Ishikawa (cell line): ENCODE results near the gene CBR3.

Experiments
- CEBPB ChIP-seq: IDR thresholded peaks from 2 replicates; pipeline ENCODE4 v1.6.1; 2012
- CREB1 ChIP-seq: IDR thresholded peaks from 2 replicates; pipeline ENCODE4 v1.6.1; 2012; ENCODE audit warnings: low read depth
- EGR1 ChIP-seq: IDR thresholded peaks from 2 replicates; pipeline ENCODE4 v1.6.1; 2012
- EP300 ChIP-seq: IDR thresholded peaks from 2 replicates; pipeline ENCODE4 v1.6.1; 2012; ENCODE audit warnings: borderline replicate concordance
- FOXM1 ChIP-seq: IDR thresholded peaks from 2 replicates; pipeline ENCODE4 v1.6.1; 2012; ENCODE audit warnings: low read depth, borderline replicate concordance
- NFIC ChIP-seq: IDR thresholded peaks from 2 replicates; pipeline ENCODE4 v1.6.1; 2012
- RAD21 ChIP-seq: IDR thresholded peaks from 2 replicates; pipeline ENCODE4 v1.6.1; 2012; ENCODE audit warnings: low read depth
- TAF1 ChIP-seq: IDR thresholded peaks from 2 replicates; pipeline ENCODE4 v1.6.1; 2012; ENCODE audit warnings: low read depth, mild to moderate bottlenecking
- TCF12 ChIP-seq: IDR thresholded peaks from 2 replicates; pipeline ENCODE4 v1.6.1; 2012; ENCODE audit warnings: low read depth
- TEAD4 ChIP-seq: IDR thresholded peaks from 2 replicates; pipeline ENCODE4 v1.6.1; 2012
- YY1 ChIP-seq: IDR thresholded peaks from 2 replicates; pipeline ENCODE4 v1.6.1; 2012; ENCODE audit warnings: low read depth
- ZBTB7A ChIP-seq: IDR thresholded peaks from 2 replicates; pipeline ENCODE4 v1.6.1; 2012; ENCODE audit warnings: low read depth
- TF ChIP-seq, protein P1 (sequence below): IDR thresholded peaks from 2 replicates; pipeline ENCODE4 v1.6.1; 2012; ENCODE audit warnings: low read depth, mild to moderate bottlenecking
- TF ChIP-seq, protein P2 (sequence below): IDR thresholded peaks from 2 replicates; pipeline ENCODE4 v1.6.1; 2012
- TF ChIP-seq, protein P3 (sequence below): IDR thresholded peaks from 2 replicates; pipeline ENCODE4 v1.6.1; 2012

Gene CBR3

DNA sequence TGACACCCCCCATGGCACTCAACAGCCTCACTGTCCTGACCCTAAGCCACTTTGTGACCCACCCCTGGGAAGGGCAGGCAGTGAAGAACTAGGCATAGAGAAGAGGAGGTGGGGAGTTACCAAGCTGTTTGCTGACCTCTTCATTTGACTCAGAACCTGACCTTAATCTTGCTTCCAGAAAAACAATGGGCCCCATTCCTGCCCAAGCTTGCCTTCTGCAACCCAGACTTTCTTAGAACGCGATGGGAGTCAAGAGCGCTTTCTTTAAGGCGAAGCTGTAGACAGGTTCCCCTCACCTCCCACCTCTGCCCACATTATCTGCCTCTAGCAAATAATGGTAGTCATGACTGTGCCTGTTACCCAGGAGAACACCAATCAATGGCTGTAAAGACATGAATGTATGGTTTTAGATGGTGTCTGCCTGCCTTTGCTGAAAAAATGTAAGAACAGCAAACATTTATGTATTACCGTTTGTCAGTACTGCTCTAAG, 8.2 kb upstream of the CBR3 start:
- TF ChIP-seq CEBPB (no peak), YY1 (no peak), EGR1 (no peak), TEAD4 (no peak), NFIC (no peak), ZBTB7A (no peak), FOXM1 (no peak), TAF1 (no peak), EP300 (no peak), RAD21 (no peak), CREB1 (no peak), TCF12 (no peak)
- TF ChIP-seq, protein P1, sequence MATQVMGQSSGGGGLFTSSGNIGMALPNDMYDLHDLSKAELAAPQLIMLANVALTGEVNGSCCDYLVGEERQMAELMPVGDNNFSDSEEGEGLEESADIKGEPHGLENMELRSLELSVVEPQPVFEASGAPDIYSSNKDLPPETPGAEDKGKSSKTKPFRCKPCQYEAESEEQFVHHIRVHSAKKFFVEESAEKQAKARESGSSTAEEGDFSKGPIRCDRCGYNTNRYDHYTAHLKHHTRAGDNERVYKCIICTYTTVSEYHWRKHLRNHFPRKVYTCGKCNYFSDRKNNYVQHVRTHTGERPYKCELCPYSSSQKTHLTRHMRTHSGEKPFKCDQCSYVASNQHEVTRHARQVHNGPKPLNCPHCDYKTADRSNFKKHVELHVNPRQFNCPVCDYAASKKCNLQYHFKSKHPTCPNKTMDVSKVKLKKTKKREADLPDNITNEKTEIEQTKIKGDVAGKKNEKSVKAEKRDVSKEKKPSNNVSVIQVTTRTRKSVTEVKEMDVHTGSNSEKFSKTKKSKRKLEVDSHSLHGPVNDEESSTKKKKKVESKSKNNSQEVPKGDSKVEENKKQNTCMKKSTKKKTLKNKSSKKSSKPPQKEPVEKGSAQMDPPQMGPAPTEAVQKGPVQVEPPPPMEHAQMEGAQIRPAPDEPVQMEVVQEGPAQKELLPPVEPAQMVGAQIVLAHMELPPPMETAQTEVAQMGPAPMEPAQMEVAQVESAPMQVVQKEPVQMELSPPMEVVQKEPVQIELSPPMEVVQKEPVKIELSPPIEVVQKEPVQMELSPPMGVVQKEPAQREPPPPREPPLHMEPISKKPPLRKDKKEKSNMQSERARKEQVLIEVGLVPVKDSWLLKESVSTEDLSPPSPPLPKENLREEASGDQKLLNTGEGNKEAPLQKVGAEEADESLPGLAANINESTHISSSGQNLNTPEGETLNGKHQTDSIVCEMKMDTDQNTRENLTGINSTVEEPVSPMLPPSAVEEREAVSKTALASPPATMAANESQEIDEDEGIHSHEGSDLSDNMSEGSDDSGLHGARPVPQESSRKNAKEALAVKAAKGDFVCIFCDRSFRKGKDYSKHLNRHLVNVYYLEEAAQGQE, result no peak
- TF ChIP-seq, protein P2, sequence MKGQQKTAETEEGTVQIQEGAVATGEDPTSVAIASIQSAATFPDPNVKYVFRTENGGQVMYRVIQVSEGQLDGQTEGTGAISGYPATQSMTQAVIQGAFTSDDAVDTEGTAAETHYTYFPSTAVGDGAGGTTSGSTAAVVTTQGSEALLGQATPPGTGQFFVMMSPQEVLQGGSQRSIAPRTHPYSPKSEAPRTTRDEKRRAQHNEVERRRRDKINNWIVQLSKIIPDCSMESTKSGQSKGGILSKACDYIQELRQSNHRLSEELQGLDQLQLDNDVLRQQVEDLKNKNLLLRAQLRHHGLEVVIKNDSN, result no peak
- TF ChIP-seq, protein P3, sequence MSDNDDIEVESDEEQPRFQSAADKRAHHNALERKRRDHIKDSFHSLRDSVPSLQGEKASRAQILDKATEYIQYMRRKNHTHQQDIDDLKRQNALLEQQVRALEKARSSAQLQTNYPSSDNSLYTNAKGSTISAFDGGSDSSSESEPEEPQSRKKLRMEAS, result no peak

DNA sequence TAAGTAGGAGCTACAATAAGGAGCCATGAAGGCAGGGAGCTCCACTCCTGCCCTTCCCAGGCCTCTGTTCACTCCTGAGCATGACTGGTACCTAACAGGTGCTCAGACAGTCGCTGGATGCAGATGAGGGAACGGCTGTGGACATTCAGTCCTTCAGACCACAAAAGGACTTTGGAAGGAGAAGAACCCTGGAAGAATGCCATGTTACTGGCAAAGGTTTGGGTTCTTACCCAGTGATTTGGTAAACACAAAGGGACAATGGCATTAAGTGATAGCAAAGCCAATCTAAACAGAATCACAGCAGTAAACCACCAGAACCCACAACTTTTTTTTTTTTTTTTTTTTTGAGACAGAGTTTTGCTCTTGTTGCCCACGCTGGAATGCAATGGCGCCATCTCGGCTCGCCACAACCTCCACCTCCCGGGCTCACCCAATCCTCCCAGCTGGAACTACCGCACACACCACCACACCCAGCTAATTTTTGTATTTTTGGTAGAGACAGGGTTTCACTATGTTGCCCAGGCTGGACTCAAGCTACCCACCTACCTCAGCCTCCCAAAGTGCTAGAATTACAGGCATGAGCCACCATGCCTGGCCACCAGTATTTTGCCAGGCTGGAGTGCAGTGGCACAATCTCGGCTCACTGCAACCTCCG, 7.5 kb upstream of the CBR3 start:
- TF ChIP-seq, protein P3, result no peak
- TF ChIP-seq TEAD4 (no peak), NFIC (no peak)

DNA sequence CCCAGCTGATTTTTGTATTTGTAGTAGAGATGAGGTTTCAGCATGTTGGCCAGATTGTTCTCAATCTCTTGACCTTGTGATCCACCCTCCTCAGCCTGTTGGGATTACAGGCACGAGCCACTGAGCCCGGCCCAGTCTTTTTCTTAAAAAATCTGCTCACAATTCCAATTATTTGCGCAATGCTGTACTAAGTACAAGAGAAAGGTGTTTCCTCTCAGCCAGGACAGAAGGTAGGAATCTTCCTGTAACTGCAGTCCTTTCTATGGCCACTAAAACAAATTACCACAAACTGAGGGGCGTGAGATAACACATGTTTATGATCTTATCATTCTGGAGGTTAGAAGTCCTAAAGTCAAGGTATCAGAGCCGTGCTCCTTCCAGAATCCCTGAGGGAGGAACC, 6.9 kb upstream of the CBR3 start:
- no peak for TF ChIP-seq NFIC
- TF ChIP-seq YY1, result no peak
- no peak for TF ChIP-seq CEBPB
- TF ChIP-seq TAF1, result no peak
- no peak for TF ChIP-seq FOXM1
- TF ChIP-seq EP300, result no peak
- no peak for TF ChIP-seq EGR1
- TF ChIP-seq ZBTB7A, result no peak
- TF ChIP-seq, protein P1, result no peak
- TF ChIP-seq, protein P3, result no peak
- TF ChIP-seq, protein P2, result no peak
- no peak for TF ChIP-seq TEAD4
- TF ChIP-seq RAD21, result no peak

DNA sequence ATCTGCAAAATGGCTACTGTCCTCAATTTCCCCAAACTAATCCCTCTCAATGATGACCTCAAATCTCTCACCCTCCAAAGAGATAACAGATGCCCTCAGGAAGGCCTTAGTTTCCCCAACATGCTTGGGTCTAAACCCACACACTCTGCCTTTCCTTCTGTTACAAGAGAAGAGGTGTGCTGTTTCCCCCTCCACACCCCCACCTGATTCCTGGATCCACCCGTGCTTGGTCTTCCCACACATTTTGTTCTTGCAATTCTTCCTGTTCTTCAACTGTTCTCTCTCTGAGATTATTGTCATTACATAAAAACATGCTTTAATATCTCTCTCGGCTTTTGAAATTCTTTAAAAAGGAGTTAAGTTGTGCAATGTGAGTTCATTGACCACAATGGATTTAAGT, 5.7 kb upstream of the CBR3 start:
- TF ChIP-seq RAD21, result no peak
- TF ChIP-seq NFIC, result no peak

DNA sequence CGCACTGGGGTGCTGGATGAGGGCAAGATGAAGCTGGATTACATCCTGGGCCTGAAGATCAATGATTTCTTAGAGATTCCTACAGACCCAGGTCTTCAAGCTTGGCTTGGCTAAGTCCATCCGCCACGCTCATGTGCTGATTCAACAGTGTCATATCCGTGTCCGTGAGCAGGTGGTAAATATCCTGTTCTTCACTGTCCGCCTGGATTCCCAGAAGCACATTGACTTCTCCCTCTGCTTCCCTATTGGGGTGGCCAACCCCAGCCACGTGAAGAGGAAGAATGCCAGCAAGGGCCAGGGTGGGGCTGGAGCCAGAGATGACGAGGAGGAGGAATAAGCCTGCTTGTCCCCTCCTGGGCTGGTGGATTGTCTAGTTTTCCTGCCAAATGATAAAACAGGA, 2.2 kb upstream of the CBR3 start:
- TF ChIP-seq, protein P3, result no peak
- TF ChIP-seq YY1 (no peak), ZBTB7A (no peak), TEAD4 (no peak), EGR1 (no peak), FOXM1 (no peak)

DNA sequence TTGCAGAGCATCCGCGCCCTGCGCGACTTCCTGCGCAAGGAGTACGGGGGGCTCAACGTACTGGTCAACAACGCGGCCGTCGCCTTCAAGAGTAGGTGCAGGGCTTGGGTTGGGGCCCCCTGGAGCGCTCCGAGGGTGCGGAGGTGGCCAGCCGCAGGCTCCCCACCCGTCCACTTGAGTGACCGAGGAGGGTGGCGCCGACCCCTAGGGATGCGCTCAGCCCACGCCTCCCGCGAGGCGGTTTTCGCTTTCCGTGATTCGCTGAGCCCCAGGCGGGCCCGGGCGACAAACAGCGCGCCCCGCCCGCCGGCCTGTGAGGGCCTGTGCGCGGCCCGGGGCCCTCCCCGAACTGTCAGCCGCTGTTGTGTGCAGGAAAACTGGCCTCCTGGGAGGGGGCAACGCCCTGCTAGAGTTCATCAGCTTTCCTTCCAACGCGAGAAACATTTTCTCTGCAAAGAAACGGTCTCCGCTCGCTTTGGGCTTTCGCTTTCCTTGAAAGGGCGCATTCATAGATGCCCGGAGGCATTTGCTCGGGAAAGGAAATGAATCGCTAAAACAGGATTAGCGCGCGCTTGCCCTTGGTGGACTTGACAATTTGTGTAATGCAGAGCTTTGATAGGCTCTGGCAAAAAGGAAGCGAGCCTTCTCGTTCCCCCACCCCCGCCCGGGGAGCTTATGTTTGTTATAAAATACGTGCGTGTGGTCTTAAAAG, 668 bp downstream of the CBR3 start:
- TF ChIP-seq, protein P2, result no peak
- TF ChIP-seq NFIC (no peak), CREB1 (no peak), EP300 (no peak), TEAD4 (no peak), EGR1 (no peak), YY1 (no peak), FOXM1 (no peak), RAD21 (no peak), TAF1 (no peak), CEBPB (no peak), TCF12 (no peak; the same call in 1 of the 2 replicates)
- TF ChIP-seq, protein P3, result no peak
- TF ChIP-seq, protein P1, result no peak
